Skin of body (tissue), 2 donors: ENCODE data around the gene KLHL25. TPM values are rescaled to one million over a fixed set of nuclear protein-coding genes. Genes with fewer than 3 reads are reported as not detected.

Experiments
- DNase-seq: peaks from one replicate; lab custom pipeline; 2025; lab: John Stamatoyannopoulos, UW
- total RNA-seq: library from RNA; depleted of rRNA; stranded (reverse); fragments of >200 nt; gene quantifications from one replicate; pipeline ENCODE4 v1.2.3, GENCODE V29; 2014

Gene KLHL25
- total RNA-seq, 1 donor from 2014 or later: 8.2 TPM

DNA sequence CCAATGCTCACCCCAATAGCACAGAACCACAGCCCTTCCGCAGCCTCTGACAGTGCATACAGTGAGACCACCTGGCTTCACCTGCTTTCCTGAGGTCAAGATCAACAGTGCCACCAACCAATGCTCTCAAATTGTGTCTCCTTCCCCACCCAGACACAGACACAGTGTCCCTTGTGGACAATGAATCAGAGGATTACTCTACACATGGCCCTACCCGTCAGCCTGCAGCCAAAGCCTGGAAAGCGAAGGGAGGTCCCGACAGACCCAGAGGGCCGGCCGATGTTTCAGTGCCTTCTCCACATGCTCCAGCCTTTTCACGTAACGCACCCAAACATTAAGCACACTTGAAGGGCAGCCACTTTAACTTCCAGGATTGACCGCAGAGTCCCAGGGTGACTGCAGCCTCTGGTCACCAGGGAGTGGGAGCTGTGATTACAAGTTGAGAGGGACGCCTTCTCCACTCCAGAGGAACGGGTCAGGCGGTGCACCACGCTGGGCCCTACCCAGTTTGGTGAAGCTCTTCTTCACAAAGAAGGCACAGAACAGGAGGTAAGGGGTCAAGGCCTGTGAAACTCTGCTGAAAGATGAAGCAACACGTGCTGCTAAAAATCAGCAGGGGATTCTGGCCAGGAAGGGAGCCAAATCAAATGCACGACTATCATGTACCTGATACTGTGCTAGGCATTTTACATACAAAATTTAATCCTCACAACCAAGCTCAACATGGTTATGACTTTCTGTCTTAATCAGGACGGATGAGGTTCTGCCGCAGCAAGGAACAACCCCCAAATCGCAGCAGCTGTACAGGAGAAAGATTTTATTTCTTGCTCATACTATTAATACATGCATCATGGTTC is 17.2 kb downstream of the KLHL25 start:
- DNase-seq: no peak

- no peak for DNase-seq
Measured at GRCh38 chr15:85773970-85774369, 20.8 kb downstream of the KLHL25 start.

DNA sequence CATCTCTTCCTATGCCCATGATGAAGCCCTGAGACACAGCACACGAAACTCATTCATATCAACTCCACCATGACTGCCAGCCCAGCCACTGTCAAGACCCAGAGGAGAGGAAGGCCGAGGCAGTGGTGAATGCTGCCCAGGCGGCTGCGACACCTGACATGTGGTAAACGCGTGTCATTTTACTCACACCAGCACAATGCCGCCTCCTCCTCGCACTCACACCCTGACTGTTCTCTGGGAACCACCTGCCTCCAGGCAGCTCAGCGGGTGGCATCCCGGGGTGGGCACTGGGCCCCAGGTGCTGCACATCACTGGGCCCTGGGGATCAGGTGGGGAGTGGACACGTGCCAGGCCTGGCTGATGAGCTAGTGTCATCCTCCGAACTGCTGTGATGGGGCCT is 21.5 kb downstream of the KLHL25 start:
- DNase-seq: no peak

- DNase-seq: no peak
Measured at GRCh38 chr15:85772668-85773067, 22.1 kb downstream of the KLHL25 start.

DNA sequence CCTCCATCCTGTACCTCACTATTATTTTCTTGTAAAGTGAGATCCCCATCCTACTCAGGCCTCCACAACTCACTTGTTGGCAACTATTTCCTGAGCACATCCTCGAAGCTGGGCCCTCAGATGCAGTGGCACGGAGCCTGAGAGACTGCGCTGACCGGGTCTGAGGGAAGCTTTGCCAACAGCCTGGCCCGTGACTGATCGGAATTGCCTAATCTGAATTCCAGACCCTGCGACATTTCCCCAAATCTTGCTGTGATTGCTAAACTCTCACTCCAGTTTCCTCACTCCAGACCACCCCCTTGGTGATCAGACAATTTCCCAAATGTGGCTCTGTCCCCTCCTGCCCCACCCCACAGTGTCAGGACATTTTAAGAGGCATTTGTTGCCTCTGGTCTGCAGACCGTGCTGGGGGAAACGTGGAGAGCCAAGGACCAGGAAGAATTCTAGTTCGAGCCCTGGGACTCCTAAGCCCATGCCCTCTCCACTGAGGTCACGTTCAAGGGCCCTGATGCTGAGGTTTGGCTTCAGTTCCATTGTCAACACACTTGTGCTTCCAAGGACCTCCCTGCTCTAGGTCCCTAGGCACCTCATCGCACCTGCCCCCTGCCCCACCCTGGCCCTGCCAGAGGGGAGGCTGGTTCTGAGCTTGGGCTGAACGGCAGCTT is 22.8 kb downstream of the KLHL25 start:
- no peak for DNase-seq

- DNase-seq: no peak
Measured at GRCh38 chr15:85771271-85771670, 23.5 kb downstream of the KLHL25 start.

- no peak for DNase-seq
Measured at GRCh38 chr15:85770096-85771041, 24.4 kb downstream of the KLHL25 start.

DNA sequence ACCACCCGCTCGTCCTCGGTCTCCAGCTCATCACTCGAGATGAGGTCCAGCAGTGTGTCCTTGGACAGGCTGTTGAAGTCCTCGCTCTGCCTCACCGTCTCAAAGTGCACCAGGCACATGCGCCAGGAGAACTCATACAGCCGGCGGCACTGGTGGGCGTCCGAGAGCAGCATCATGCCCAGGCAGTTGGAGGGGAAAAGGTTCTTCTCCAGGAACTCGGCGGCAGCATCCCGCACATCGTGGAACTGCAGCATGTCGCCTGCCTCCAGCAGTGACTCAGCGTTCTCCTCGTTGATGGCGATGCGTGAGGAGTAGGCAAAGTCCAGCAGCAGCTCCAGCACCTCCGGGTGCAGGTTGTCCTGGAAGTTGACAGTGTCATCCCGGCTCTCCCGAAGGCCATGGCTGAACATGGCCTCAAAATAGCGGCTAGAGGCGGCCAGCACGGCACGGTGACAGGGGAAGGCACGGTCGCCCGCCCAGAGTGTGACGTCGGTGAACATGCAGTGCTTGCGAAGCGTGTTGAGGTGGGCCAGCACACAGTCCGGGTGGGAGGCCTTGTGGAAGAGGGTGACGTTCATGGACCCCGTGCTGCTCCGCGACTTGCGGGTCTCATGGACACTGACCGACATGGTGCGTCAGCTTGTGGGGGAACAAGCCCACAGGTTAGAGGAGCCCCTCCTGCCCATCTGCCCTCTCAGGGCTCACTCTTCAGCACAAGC is 25.4 kb downstream of the KLHL25 start:
- DNase-seq: no peak

DNA sequence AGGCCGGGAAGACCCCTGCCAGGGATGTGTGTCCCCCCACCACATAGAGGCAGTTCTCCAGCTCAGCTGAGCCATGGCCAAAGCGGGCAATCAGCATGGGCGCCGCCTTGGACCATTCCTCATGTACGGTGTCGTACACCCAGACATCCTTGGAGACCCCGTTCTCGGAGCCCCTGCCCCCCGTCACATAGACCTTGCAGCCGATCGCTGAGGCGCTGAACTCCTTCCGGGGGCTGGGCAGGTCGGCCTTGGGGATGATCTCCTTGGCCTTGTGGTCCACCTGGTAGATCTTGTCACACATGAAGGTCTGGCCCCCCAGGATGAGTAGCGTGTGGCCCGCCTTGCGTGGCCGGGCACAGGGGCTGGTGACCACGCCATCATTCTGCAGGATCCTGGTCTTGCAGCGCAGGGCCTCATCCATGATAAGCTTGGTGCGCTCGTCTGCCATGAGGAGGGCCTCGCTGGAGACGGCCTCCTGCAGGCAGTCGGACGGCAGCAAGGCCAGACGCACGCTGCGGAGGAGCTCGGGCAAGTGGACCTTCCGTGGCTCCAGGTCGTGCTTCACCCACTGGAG is 26.0 kb downstream of the KLHL25 start:
- DNase-seq: no peak

DNA sequence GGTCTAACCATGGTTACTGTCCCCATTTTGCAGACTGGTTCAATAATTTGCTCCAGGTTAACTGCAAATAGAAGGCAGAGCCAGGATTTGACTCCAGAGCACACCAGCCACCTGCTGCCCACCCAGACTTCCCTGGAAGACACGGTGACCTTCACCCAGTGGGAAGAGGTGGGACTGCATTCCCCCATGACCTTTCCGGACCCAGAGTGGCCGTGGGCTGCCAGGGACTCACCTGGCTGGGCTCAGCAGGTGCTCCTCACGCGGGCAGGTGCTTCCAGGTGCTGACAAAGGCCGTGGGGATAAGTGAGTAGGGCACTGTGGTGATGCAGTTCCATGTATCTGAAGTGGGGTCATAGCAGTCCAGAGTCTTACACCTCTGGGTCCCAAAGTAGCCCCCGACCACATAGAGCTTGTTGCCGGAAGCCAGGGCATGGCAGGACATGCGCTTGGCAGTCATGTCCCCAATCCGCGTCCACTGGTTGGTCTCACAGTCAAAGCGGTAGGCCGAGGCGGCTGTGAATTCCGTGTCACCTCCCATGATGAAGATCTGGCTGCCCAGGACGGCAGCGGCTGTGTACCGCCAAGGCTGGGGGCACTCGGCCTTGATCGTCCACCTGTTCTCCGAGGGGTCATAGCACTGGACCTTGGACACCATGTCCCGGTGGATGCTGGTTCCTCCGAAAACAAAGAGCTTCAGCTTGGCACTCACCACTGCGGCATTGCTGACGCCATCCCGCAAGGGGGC is 26.8 kb downstream of the KLHL25 start:
- no peak for DNase-seq

DNA sequence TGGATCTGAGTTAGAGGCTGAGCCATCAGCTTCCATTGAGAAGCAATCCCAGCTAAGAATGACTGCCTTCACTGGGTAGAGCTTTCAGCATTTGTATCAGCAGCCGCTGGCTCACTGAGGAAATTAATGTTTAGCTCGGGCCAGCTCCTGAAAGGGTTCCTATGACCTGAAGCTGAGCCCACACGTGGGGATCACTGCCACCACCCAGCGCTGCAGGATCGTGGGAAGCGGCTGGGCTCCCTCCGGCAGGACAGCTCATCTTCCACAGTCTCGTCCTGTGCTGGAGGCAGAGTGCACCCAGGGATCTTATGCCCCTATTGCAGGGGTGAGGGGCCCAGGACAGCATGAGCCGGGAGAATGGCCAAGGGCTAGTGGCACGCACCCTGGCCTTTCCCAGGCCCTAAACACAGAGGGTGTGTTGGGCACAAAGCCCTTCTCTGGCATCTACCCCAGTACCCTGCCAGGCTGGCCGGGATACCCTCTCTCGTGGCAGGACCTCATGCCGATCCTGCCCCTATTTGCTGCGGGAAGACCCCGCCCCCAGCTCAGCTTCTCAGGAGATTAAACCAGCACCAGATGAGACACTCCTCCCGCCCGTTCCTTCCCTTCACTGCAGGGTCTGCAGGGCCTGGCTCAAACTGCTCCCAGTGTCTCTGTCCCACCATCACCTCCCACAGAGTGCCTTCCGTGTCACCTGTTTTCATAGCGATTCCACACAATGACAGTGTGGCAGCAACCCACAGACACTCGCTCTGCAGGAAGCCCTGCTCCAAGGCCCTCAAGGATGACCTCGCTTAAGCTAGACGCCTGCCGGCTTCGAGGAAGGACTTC is 28.5 kb downstream of the KLHL25 start:
- no peak for DNase-seq

GRCh38 chr15:85764649-85765277 is 30.0 kb downstream of the KLHL25 start:
- no peak for DNase-seq

GRCh38 chr15:85763673-85764633 is 30.8 kb downstream of the KLHL25 start:
- DNase-seq: no peak

- no peak for DNase-seq
Measured at GRCh38 chr15:85763157-85763556, 31.6 kb downstream of the KLHL25 start.

- no peak for DNase-seq
Measured at GRCh38 chr15:85762756-85763127, 32.0 kb downstream of the KLHL25 start.

DNA sequence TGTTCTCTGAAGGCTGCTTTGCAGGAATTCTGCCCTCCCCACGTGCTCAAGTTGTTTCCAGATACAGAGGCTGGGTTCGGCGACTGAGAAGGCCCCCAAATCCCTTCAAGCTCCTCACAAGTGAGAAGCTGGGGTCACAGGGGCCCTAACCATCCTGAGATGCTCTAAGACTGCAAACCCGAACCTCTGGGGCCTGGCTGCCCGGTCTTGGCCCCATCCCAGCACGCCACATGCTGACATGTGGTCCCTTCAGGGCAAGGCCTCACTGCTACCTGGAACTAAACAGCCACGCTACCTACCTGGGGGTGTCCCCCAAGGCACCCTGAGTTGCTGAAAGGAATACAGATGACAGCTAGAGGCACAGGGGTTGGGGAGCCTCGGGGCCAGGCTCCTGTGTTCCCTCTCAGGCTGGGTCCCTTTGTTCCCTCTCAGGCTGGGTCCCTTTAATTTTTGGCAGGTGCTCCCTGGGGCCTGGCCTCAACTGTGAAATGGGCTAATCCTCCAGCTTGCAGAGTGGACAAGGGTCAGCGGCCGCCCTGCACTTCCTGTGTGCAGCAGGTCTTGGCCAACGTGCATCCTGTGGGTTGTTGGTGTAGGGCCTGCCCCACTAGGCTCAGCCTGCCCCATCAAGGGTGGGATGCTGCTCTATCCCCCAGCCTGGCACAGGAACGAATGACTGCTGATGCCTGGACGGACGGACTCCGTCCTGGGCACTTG is 32.5 kb downstream of the KLHL25 start:
- no peak for DNase-seq

DNA sequence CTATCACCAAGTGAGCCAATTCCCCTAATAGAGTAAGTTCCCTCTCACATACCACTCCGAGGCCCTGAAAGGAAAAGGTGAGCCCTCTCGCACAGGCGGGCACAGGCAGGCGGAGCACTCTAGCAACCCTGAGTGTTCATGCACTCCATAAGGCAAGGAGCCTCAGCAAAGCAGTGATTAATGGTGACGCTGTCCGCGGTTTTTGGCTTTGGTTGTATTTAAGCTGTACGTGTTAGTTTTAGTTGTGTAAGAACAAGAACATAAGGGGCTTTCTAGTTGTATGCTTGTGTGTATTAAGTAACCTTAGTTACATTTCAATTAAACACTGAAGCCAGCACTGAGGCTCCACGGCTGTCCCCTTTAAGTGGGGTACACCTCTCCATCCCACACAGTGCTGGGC is 33.1 kb downstream of the KLHL25 start:
- DNase-seq: no peak
